NB4 (cell line): Measurements from ENCODE around the gene SATL1.

Source experiments
- DNase-seq: peaks from one replicate; pipeline ENCODE4 v3.0.0; 2010; ENCODE audit warnings: low read depth
- H3K4me3 ChIP-seq: one replicate; pipeline ENCODE4 v1.5.1; 2011; ENCODE audit warnings: mild to moderate bottlenecking, low read depth, low read length, moderate library complexity
- CTCF ChIP-seq: IDR thresholded peaks from one replicate; pipeline ENCODE4 v1.5.1; 2012; ENCODE audit warnings: low read depth, low read length
- MAX ChIP-seq: IDR thresholded peaks from 2 replicates; pipeline ENCODE4 v1.6.1; 2011; ENCODE audit warnings: low read depth, low read length
- MYC ChIP-seq: IDR thresholded peaks from 2 replicates; pipeline ENCODE4 v1.6.1; 2011; ENCODE audit warnings: low read depth, low read length
- POLR2A ChIP-seq: IDR thresholded peaks from 2 replicates; pipeline ENCODE4 v1.6.1; 2011; ENCODE audit warnings: mild to moderate bottlenecking; ENCODE audit not compliant: insufficient read length; ENCODE audit errors: extremely low read depth

SATL1 gene

GRCh38 chrX:85221361-85221760 is 22.2 kb downstream of the SATL1 start:
- no peak for DNase-seq
- TF ChIP-seq MYC = no peak
- TF ChIP-seq CTCF = no peak
- no peak for TF ChIP-seq MAX
- no peak for TF ChIP-seq POLR2A
- no peak overlapping the region for H3K4me3 ChIP-seq

- no peak for TF ChIP-seq MYC
- no peak for TF ChIP-seq CTCF
- TF ChIP-seq POLR2A = no peak
- TF ChIP-seq MAX = no peak
- no peak overlapping the region for H3K4me3 ChIP-seq
- no peak for DNase-seq
Measured at GRCh38 chrX:85215946-85216345, 27.6 kb downstream of the SATL1 start.

- DNase-seq = no peak
- H3K4me3 ChIP-seq = no peak overlapping the region
- no peak for TF ChIP-seq CTCF
- no peak for TF ChIP-seq MAX
- TF ChIP-seq POLR2A = no peak
- no peak for TF ChIP-seq MYC
Measured at GRCh38 chrX:85213792-85214530, 29.6 kb downstream of the SATL1 start.

- TF ChIP-seq MYC (no peak), CTCF (no peak), MAX (no peak), POLR2A (no peak)
- no peak for DNase-seq
- H3K4me3 ChIP-seq = no peak overlapping the region
Measured at GRCh38 chrX:85203461-85203970, 40.1 kb downstream of the SATL1 start.

GRCh38 chrX:85196319-85196718 is 47.3 kb downstream of the SATL1 start:
- no peak overlapping the region for H3K4me3 ChIP-seq
- no peak for TF ChIP-seq POLR2A
- DNase-seq = no peak

GRCh38 chrX:85159644-85160043 is 83.9 kb downstream of the SATL1 start:
- no peak for DNase-seq
- TF ChIP-seq CTCF = no peak
- no peak for TF ChIP-seq MAX
- TF ChIP-seq POLR2A = no peak
- no peak for TF ChIP-seq MYC
- H3K4me3 ChIP-seq = no peak overlapping the region
